Astrocyte (in vitro differentiated cells and primary cell): Measurements from ENCODE around the gene ADIPOR1.

Source experiments
- EZH2 ChIP-seq: IDR thresholded peaks from 2 replicates; pipeline ENCODE4 v1.6.1; 2012; ENCODE audit warnings: mild to moderate bottlenecking, low read length, inconsistent platforms; ENCODE audit not compliant: insufficient read depth
- TF ChIP-seq, protein P1 (sequence below): IDR thresholded peaks from 2 replicates; pipeline ENCODE4 v1.5.1; 2011; ENCODE audit warnings: low read depth, mild to moderate bottlenecking, inconsistent platforms, low read length, moderate library complexity; ENCODE audit not compliant: insufficient read depth

DNA sequence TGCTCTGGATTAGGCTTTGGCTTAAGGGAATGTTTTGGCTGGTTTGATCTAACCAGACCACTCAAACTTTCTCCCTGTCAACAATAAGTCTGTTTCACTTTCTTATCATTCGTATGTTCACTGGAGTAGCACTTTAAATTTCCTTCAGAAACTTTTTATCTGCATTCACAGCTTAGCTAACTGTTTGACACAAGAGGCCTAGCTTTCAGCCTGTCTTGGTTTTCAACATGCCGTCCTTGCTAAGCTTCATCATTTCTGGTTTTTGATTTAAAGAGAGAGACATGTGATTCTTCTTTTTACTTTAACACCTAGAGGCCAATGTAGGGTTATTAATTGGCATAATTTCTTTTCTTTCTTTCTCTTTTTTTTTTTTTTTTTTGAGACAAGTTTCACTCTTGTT is 23.8 kb upstream of the ADIPOR1 start:
- TF ChIP-seq, protein P1, sequence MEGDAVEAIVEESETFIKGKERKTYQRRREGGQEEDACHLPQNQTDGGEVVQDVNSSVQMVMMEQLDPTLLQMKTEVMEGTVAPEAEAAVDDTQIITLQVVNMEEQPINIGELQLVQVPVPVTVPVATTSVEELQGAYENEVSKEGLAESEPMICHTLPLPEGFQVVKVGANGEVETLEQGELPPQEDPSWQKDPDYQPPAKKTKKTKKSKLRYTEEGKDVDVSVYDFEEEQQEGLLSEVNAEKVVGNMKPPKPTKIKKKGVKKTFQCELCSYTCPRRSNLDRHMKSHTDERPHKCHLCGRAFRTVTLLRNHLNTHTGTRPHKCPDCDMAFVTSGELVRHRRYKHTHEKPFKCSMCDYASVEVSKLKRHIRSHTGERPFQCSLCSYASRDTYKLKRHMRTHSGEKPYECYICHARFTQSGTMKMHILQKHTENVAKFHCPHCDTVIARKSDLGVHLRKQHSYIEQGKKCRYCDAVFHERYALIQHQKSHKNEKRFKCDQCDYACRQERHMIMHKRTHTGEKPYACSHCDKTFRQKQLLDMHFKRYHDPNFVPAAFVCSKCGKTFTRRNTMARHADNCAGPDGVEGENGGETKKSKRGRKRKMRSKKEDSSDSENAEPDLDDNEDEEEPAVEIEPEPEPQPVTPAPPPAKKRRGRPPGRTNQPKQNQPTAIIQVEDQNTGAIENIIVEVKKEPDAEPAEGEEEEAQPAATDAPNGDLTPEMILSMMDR = no peak
- TF ChIP-seq EZH2 = no peak
